H1 (cell line): ENCODE results near the gene CRTC3. TPM values are rescaled to one million over a fixed set of nuclear protein-coding genes. Genes with fewer than 3 reads are reported as not detected.
"Not testable (repeated sequence)": the region's sequence is repeated elsewhere in the genome, so short reads cannot be mapped to it uniquely, and the experiment has no call there.

Source experiments
- CTCF ChIA-PET: fragments of 300-600 bp; sonication (Branson Sonifier 250); formaldehyde crosslinking; loops from one replicate; lab custom pipeline; 2021; ENCODE audit not compliant: partially characterized antibody; lab: Charles Lee
- POLR2A ChIA-PET: fragments of 300-600 bp; sonication (Branson Sonifier 250); formaldehyde crosslinking; loops from one replicate; lab custom pipeline; 2021; ENCODE audit warnings: inconsistent platforms; ENCODE audit not compliant: partially characterized antibody; lab: Charles Lee
- DNase-seq, 2 experiments: peaks; one replicate each; pipeline versions ENCODE4 v3.0.0 to v3.0.0-alpha.2; 2010 to 2022; ENCODE audit warnings: low spot score in 2 of 2, low read depth in 1 of 2, mixed read lengths in 1 of 2
- FAIRE-seq: peaks from 2 replicates; lab custom pipeline; 2011; peaks lifted over from hg19 to GRCh38; lab: Jason Lieb, UNC
- H2AFZ ChIP-seq: 2 replicates; pipeline ENCODE4 v1.8.1; 2012; ENCODE audit warnings: low read length, inconsistent platforms
- H2AK5ac ChIP-seq: 2 replicates; pipeline ENCODE4 v1.6.1; 2013; ENCODE audit warnings: low read depth, low read length
- H2BK120ac ChIP-seq: replicated peaks from 2 replicates; pipeline ENCODE3; 2013; ENCODE audit warnings: low read depth, low read length, inconsistent platforms
- H2BK12ac ChIP-seq: 2 replicates; pipeline ENCODE4 v1.6.1; 2013; ENCODE audit warnings: low read depth, low read length
- H2BK15ac ChIP-seq: 2 replicates; pipeline ENCODE4 v1.6.1; 2013; ENCODE audit warnings: low read length
- H2BK20ac ChIP-seq: 2 replicates; pipeline ENCODE4 v1.6.1; 2013; ENCODE audit warnings: low read length
- H2BK5ac ChIP-seq: 2 replicates; pipeline ENCODE4 v1.6.1; 2013; ENCODE audit warnings: low read depth, low read length
- H3K14ac ChIP-seq: 2 replicates; pipeline ENCODE4 v1.6.1; 2013; ENCODE audit warnings: inconsistent platforms; ENCODE audit not compliant: insufficient read length
- H3K18ac ChIP-seq: 2 replicates; pipeline ENCODE4 v1.6.1; 2013; ENCODE audit warnings: low read length; ENCODE audit errors: extremely low read depth
- H3K23ac ChIP-seq: 2 replicates; pipeline ENCODE4 v1.6.1; 2013; ENCODE audit warnings: inconsistent platforms; ENCODE audit not compliant: insufficient read length
- H3K23me2 ChIP-seq: 2 replicates; pipeline ENCODE4 v1.6.1; 2013; ENCODE audit warnings: low read depth, low read length
- H3K27ac ChIP-seq: 2 replicates; pipeline ENCODE4 v1.6.1; 2011; ENCODE audit warnings: low read depth, low read length, inconsistent platforms
- H3K27me3 ChIP-seq, 4 experiments: replicated peaks in 1 of 4; 1 replicate in 1 of 4; 2 replicates in 3 of 4; pipeline versions ENCODE4 v1.6.1 to v1.8.1; 2011 to 2013; ENCODE audit warnings: low read length in 3 of 4, mild to moderate bottlenecking in 3 of 4, inconsistent platforms in 2 of 4, mixed read lengths in 2 of 4, moderate library complexity in 1 of 4; ENCODE audit not compliant: control insufficient read depth in 3 of 4, insufficient read depth in 3 of 4; ENCODE audit errors: extremely low read depth in 1 of 4
- H3K36me3 ChIP-seq, 4 experiments: 2 replicates each; pipeline versions ENCODE4 v1.6.1 to v1.8.1; 2011 to 2013; ENCODE audit warnings: mild to moderate bottlenecking in 4 of 4, low read length in 3 of 4, moderate library complexity in 2 of 4, control low read depth in 1 of 4, inconsistent platforms in 1 of 4; ENCODE audit not compliant: insufficient read depth in 4 of 4, control insufficient read depth in 2 of 4
- H3K4ac ChIP-seq: replicated peaks from 2 replicates; pipeline ENCODE3; 2013; ENCODE audit warnings: low read length, low read depth, mixed read lengths, inconsistent platforms; ENCODE audit not compliant: insufficient read length
- H3K4me1 ChIP-seq, 4 experiments: replicated peaks in 1 of 4; 1 replicate in 1 of 4; 2 replicates in 3 of 4; pipeline versions ENCODE4 v1.6.1 to v1.8.1; 2011 to 2013; ENCODE audit warnings: low read length in 3 of 4, inconsistent platforms in 2 of 4, mixed read lengths in 1 of 4; ENCODE audit not compliant: insufficient read depth in 4 of 4, control insufficient read depth in 3 of 4
- H3K4me2 ChIP-seq, 2 experiments: 2 replicates each; pipeline versions ENCODE4 v1.6.1 to v1.8.1; 2011 to 2013; ENCODE audit warnings: low read depth in 2 of 2, low read length in 2 of 2, control low read depth in 1 of 2, inconsistent platforms in 1 of 2, mild to moderate bottlenecking in 1 of 2; ENCODE audit not compliant: insufficient read depth in 1 of 2
- H3K4me3 ChIP-seq, 4 experiments: fragments of 200-600, 300-600 bp in 1 of 4; sonication (generic), shearing (Covaris generic), sonication (Bioruptor Twin) in 1 of 4; 2 replicates each; pipeline versions ENCODE4 v1.5.1 to v1.8.1; 2011 to 2016; ENCODE audit warnings: low read length in 4 of 4, low read depth in 3 of 4, control low read depth in 2 of 4, inconsistent platforms in 2 of 4, mild to moderate bottlenecking in 2 of 4, mixed read lengths in 1 of 4, moderate library complexity in 1 of 4; ENCODE audit not compliant: insufficient read depth in 2 of 4; ENCODE audit errors: extremely low read depth in 1 of 4
- H3K56ac ChIP-seq: replicated peaks from 2 replicates; pipeline ENCODE3; 2013; ENCODE audit warnings: low read depth, mild to moderate bottlenecking, mixed read lengths, low read length, inconsistent platforms; ENCODE audit not compliant: insufficient read length
- H3K79me1 ChIP-seq: 2 replicates; pipeline ENCODE4 v1.6.1; 2013; ENCODE audit warnings: low read depth, low read length, control low read depth
- H3K79me2 ChIP-seq, 2 experiments: 2 replicates each; pipeline versions ENCODE4 v1.6.1 to v1.8.1; 2012 to 2013; ENCODE audit warnings: low read length in 2 of 2, mild to moderate bottlenecking in 2 of 2, inconsistent platforms in 1 of 2; ENCODE audit not compliant: insufficient read depth in 2 of 2, control insufficient read depth in 1 of 2
- H3K9ac ChIP-seq, 4 experiments: replicated peaks in 1 of 4; 1 replicate in 1 of 4; 2 replicates in 3 of 4; pipeline versions ENCODE4 v1.6.1 to v1.8.1; 2011 to 2013; ENCODE audit warnings: low read depth in 3 of 4, low read length in 3 of 4, control low read depth in 2 of 4, mild to moderate bottlenecking in 2 of 4, moderate library complexity in 2 of 4, inconsistent platforms in 1 of 4; ENCODE audit errors: extremely low read depth in 1 of 4
- H3K9me3 ChIP-seq, 2 experiments: 2 replicates each; pipeline versions ENCODE4 v1.6.1 to v1.8.1; 2012 to 2013; ENCODE audit warnings: mild to moderate bottlenecking in 2 of 2, moderate library complexity in 2 of 2, control low read depth in 1 of 2, inconsistent platforms in 1 of 2, low read depth in 1 of 2, low read length in 1 of 2, mixed read lengths in 1 of 2; ENCODE audit not compliant: insufficient read depth in 2 of 2
- H4K20me1 ChIP-seq, 2 experiments: replicated peaks in 1 of 2; 2 replicates each; pipeline versions ENCODE3 to v1.8.1; 2011 to 2013; ENCODE audit warnings: inconsistent platforms in 2 of 2, low read length in 2 of 2, mild to moderate bottlenecking in 1 of 2; ENCODE audit not compliant: insufficient read depth in 2 of 2, control insufficient read depth in 1 of 2
- H4K5ac ChIP-seq: 2 replicates; pipeline ENCODE4 v1.6.1; 2013; ENCODE audit warnings: low read length, low read depth, mixed read lengths, inconsistent platforms; ENCODE audit not compliant: insufficient read length
- H4K8ac ChIP-seq: 2 replicates; pipeline ENCODE4 v1.8.0; 2013; ENCODE audit warnings: mild to moderate bottlenecking, moderate library complexity, low read length, inconsistent platforms; ENCODE audit not compliant: insufficient read depth; ENCODE audit errors: extremely low read depth
- H4K91ac ChIP-seq: replicated peaks from 2 replicates; pipeline ENCODE3; 2013; ENCODE audit warnings: low read length, mixed read lengths, inconsistent platforms; ENCODE audit not compliant: insufficient read length
- CTCF ChIP-seq, 3 experiments: IDR thresholded peaks; 1 replicate in 2 of 3; 2 replicates in 1 of 3; pipeline versions ENCODE4 v1.5.1 to v1.6.1; 2011; ENCODE audit warnings: low read length in 3 of 3, mild to moderate bottlenecking in 3 of 3, inconsistent platforms in 2 of 3, low read depth in 1 of 3, moderate library complexity in 1 of 3; ENCODE audit not compliant: insufficient read depth in 1 of 3; ENCODE audit errors: control extremely low read depth in 1 of 3
- KDM1A ChIP-seq: fragments of 200-600, 300-600 bp; sonication (generic); IDR thresholded peaks from 2 replicates; pipeline ENCODE4 v1.7.1; 2016; ENCODE audit warnings: mild to moderate bottlenecking, low read length, borderline replicate concordance
- KDM5A ChIP-seq: fragments of 200-600 bp; IDR thresholded peaks from 2 replicates; pipeline ENCODE4 v1.7.1; 2012; ENCODE audit warnings: mild to moderate bottlenecking, low read length, inconsistent platforms, mixed read lengths
- MAX ChIP-seq: IDR thresholded peaks from 2 replicates; pipeline ENCODE4 v1.6.1; 2012; ENCODE audit warnings: inconsistent platforms
- NRF1 ChIP-seq: IDR thresholded peaks from 2 replicates; pipeline ENCODE4 v1.6.1; 2011; ENCODE audit warnings: mild to moderate bottlenecking, low read depth, low read length, improper control_type of control experiment
- SIRT6 ChIP-seq: IDR thresholded peaks from one replicate; pipeline ENCODE4 v1.7.1; 2012; ENCODE audit warnings: low read length, inconsistent platforms
- USF2 ChIP-seq: IDR thresholded peaks from 2 replicates; pipeline ENCODE4 v1.6.1; 2011; ENCODE audit warnings: low read length, improper control_type of control experiment
- WGBS, 2 experiments: shearing (Covaris generic) in 1 of 2; methylation state at CpG; one replicate each; pipeline versions ENCODE4 v1.1.6 to v1.1.7; 2013 to 2015; ENCODE audit warnings: low lambda C conversion rate in 2 of 2, mixed read lengths in 2 of 2, inconsistent platforms in 1 of 2, low coverage in 1 of 2, missing lambda C conversion rate in 1 of 2; ENCODE audit not compliant: insufficient replicate concordance in 2 of 2, insufficient coverage in 1 of 2, insufficient read length in 1 of 2; ENCODE audit errors: extremely low coverage in 1 of 2, missing lambda C conversion rate in 1 of 2; 5-methylcytosine and 5-hydroxymethylcytosine counted together
- polyA plus RNA-seq, 7 experiments: library from polyadenylated mRNA; depleted of rRNA in 3 of 7; stranded (reverse) in 5 of 7; unstranded in 2 of 7; fragments of >200 nt in 5 of 7; fragments of 200-250 nt in 2 of 7; gene quantifications; 1 replicate in 5 of 7; 2 replicates in 1 of 7; 4 replicates in 1 of 7; pipeline versions ENCODE4 v1.2.1 to v1.2.3, GENCODE V29; 2011 to 2013; ENCODE audit warnings: missing spikeins in 2 of 7, mixed read lengths in 2 of 7
- total RNA-seq: library from RNA; stranded (reverse); fragmentation: NEBNext Ultra II Directional; extraction: Animal tissue kit (Norgen Biotek cat#: 25700); gene quantifications from 2 replicates; pipeline ENCODE4 v1.2.1, GENCODE V29; 2021

The CRTC3 gene
- total and polyA plus RNA-seq, 2 of the 8 experiments (the other 6 are each of a cell fraction or from before 2014, with no cell fraction given) = 5.0 to 5.3 TPM

- TF ChIP-seq CTCF (IDR thresholded peaks at IDR 0.05; ENCODE audit: control extremely low read depth in 1 of 3, insufficient read depth in 1 of 3, low read depth in 1 of 3, low read length in 3 of 3) = no peak
- no peak for TF ChIP-seq SIRT6
- no peak for TF ChIP-seq MAX
- no peak for TF ChIP-seq KDM5A
- TF ChIP-seq NRF1 = no peak
- no peak for TF ChIP-seq KDM1A
- no peak for TF ChIP-seq USF2
Measured at GRCh38 chr15:90501898-90502297, 27.8 kb upstream of the CRTC3 start (continued).

DNA sequence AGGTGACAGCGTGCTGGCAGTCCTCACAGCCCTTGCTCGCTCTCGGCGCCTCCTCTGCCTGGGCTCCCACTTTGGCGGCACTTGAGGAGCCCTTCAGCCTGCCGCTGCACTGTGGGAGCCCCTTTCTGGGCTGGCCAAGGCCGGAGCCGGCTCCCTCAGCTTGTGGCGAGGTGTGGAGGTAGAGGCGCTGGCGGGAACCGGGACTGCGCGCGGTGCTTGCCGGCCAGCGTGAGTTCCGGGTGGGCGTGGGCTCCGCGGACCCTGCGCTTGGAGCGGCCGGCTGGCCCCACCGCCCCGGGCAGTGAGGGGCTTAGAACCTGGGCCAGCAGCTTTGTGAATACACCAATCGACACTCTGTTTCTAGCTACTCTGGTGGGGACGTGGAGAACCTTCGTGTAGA is 18.9 kb upstream of the CRTC3 start:
- H3K36me3 ChIP-seq, H3K27me3 ChIP-seq, H3K14ac ChIP-seq, H4K8ac ChIP-seq, H3K9me3 ChIP-seq, H3K79me1 ChIP-seq, H2AK5ac ChIP-seq, H3K4me1 ChIP-seq, H4K20me1 ChIP-seq, H3K4ac ChIP-seq, H3K27ac ChIP-seq, H2AFZ ChIP-seq, H3K56ac ChIP-seq, H3K9ac ChIP-seq, H2BK15ac ChIP-seq, H3K4me3 ChIP-seq, H4K5ac ChIP-seq, H3K23me2 ChIP-seq, H3K79me2 ChIP-seq, H2BK12ac ChIP-seq, POLR2A ChIA-PET, H3K4me2 ChIP-seq, H3K18ac ChIP-seq, FAIRE-seq, H4K91ac ChIP-seq, H3K23ac ChIP-seq, H2BK20ac ChIP-seq, H2BK120ac ChIP-seq, DNase-seq, H2BK5ac ChIP-seq: not testable (repeated sequence)
- CTCF ChIA-PET = interaction anchor here (0.6 to 2.0 kb wide), 5 partner anchors 10 to 1705 kb away, joined by 3 to 8 read pairs (median 4); no protein-coding TSS in a partner anchor
- WGBS, 2 experiments = 93% methylated on average over 21 of the region's 29 CpGs; no CpG with 5 or more reads in 1 of the 2 experiments
